Central memory CD4-positive, alpha-beta T cell (primary cell): ENCODE data around the gene ARL4C.
A peak's percentile ranks its signal among the peaks of the same experiment; 100 is the strongest.

ENCODE experiments used
- DNase-seq: peaks from one replicate; pipeline ENCODE4 v3.0.0; 2022

The ARL4C gene

DNA sequence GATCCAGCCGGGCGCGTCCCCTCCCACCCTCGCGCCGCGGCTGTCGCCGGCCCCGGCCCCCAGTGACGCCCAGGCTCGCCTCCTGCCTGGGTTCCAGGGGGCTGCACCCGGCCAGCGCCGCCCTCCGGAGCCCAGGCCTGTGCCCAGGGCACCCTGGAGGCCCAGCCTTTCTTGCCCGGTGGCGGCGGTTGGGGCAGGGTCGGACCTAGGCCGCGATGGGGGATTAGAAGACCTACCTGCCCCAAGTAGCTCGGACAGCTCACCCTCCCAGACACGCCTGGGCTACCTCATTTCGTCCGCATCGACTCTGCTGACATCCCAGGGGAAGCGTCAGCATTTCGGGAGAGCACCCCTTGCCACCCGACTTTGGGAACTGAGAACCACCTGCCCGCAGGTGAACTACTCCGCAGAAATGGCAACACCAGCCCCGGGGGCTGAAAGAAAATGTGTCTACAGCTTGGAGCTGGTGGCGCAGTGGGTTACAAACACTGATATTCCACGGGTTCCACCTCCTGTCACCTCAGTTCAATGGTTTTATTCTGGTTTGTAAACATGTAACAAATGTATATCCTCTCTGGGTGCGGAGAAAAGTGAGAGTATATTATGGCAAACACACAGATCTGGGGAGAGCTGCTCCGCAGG is 834 bp upstream of the ARL4C start:
- DNase-seq = no peak

DNA sequence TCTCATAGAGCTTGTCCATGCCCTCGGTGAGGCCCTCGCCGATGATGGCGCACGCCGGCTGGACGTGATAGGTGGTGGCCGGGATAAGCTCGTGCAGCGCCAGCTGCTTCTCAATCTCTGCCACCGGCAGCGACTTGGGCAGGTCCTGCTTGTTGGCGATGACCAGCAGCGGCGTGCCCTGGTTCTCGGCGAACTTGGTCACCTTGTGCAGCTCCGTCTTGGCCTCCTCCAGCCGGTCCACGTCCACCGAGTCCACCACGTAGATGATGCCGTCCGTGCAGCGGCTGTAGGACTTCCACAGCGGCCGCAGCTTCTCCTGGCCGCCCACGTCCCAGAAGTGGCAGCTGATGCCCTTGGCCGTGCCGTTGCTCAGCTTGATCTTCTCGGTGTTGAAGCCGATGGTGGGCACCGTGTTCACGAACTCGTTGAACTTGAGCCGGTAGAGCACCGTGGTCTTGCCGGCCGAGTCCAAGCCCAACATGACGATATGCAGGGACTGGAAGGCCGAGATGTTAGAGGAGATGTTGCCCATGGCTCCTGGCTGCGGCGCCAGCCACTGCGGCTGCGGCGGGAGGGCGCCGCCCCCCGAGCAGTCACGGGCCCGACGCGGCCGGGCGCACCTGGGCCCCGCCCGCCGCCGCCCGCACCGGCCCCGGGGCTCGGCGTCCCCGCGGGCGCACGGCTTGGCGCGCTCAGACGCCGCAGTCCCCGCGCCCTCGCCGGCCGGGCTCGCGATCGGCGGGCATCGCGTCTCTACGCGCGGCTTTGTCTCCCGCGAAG is 636 bp downstream of the ARL4C start:
- peak; percentile 61 for DNase-seq

GRCh38 chr2:234495251-234496054 is 1.4 kb downstream of the ARL4C start:
- DNase-seq = peak; percentile 28

- DNase-seq = peak; percentile 66
These were observed 2.3 kb downstream of the ARL4C start for GRCh38 chr2:234494361-234495250.

- DNase-seq = peak; percentile 13
These were observed 3.1 kb downstream of the ARL4C start for GRCh38 chr2:234493796-234494195.

- peak; percentile 22 for DNase-seq
These were observed 4.0 kb downstream of the ARL4C start for GRCh38 chr2:234492717-234493485.

- DNase-seq = peak; percentile 35
These were observed 5.0 kb downstream of the ARL4C start for GRCh38 chr2:234491897-234492296.

DNA sequence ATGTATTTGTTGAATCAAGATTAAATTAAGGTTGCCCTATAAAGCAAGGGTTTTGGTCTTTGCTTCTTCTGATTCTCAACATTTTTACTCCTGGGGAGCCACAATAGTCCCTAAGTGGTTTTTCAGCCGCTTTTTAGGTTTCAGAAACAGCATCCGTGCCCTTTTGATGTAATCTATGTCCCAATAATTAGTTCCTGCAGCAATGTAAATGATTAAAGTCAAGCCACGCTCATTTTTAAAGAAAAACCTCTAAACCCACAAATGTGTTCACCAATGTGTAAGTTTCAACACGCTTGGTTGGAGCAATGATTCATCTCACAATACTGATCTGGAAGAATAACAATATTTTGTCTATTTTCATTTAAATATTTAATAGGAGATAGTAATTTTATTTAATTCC is 5.6 kb downstream of the ARL4C start:
- peak; percentile 24 for DNase-seq

GRCh38 chr2:234490271-234491091 is 6.4 kb downstream of the ARL4C start:
- peak; percentile 34 for DNase-seq

DNA sequence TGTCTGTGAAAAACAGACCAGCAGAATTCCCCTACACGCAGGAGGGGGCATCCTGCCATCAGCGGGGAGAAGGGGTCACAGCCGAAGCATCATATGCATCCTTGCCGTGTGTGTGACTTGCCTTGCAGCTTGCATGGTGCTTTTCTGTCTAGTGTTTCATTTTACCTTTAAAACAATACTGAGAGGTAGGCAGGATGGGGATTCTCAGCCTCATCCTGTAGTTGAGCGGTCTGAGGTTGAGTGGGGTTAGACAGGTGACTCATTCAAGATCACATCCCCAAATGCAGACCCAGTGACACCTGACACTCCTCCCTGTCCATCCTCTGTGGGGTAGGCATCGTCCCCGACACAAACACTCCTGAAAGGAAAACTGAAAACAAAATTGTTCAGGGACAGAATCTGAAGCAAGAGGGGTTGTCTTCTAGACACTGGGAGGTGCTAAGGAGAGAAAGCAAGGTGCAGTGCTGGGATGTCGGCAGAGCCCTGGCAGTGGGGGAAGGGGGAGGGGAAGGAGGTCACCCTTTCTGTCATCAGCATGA is 7.9 kb downstream of the ARL4C start:
- peak; percentile 87 for DNase-seq

GRCh38 chr2:234488486-234488885 is 8.4 kb downstream of the ARL4C start:
- no peak for DNase-seq

- no peak for DNase-seq
These were observed 9.5 kb downstream of the ARL4C start for GRCh38 chr2:234487356-234487755.

GRCh38 chr2:234483568-234484251 is 13.2 kb downstream of the ARL4C start:
- peak; percentile 90 for DNase-seq

- DNase-seq = no peak
These were observed 15.6 kb downstream of the ARL4C start for GRCh38 chr2:234481301-234481700.

GRCh38 chr2:234480337-234480736 is 16.5 kb downstream of the ARL4C start:
- no peak for DNase-seq

- no peak for DNase-seq
These were observed 17.4 kb downstream of the ARL4C start for GRCh38 chr2:234479465-234479864.

GRCh38 chr2:234478121-234478858 is 18.6 kb downstream of the ARL4C start:
- DNase-seq = no peak

DNA sequence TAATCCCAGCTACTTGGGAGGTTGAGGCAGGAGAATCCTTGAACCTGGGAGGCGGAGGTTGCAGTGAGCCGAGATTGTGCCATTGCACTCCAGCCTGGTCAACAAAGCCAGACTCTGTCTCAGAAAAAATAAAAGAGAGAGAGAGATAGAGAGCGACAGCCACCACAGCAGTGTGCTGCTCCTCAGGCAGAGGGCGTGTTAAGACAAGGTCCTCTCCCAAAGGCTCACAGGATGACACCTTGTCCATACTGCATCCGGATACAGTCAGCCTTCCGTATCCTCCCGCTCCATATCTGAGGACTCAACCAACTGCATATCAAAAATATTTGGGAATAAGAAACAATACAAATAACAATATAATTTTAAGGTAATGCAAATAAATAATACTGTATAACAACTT is 20.1 kb downstream of the ARL4C start:
- DNase-seq = no peak

- no peak for DNase-seq
These were observed 22.2 kb downstream of the ARL4C start for GRCh38 chr2:234474654-234475053.
